Astrocyte (in vitro differentiated cells and primary cell): Measurements from ENCODE around the gene URB1. TPM values are rescaled to one million over a fixed set of nuclear protein-coding genes. Genes with fewer than 3 reads are reported as not detected.

Experiments used
- DNase-seq: peaks from one replicate; pipeline ENCODE4 v3.0.0-alpha.2; 2010; ENCODE audit warnings: low read depth
- FAIRE-seq: peaks from 2 replicates; lab custom pipeline; 2011; peaks lifted over from hg19 to GRCh38; lab: Jason Lieb, UNC
- H2AFZ ChIP-seq: 2 replicates; pipeline ENCODE4 v1.6.0; 2012; ENCODE audit warnings: low read depth, low read length, inconsistent platforms
- H3K27ac ChIP-seq: 2 replicates; pipeline ENCODE4 v1.5.1; 2011; ENCODE audit warnings: low read depth, low read length, inconsistent platforms
- H3K27me3 ChIP-seq: 2 replicates; pipeline ENCODE4 v1.6.0; 2011; ENCODE audit warnings: low read length, inconsistent platforms; ENCODE audit not compliant: insufficient read depth
- H3K36me3 ChIP-seq: 2 replicates; pipeline ENCODE4 v1.5.1; 2011; ENCODE audit warnings: low read length, inconsistent platforms; ENCODE audit not compliant: insufficient read depth
- H3K4me1 ChIP-seq: 2 replicates; pipeline ENCODE4 v1.5.1; 2011; ENCODE audit warnings: low read length, inconsistent platforms; ENCODE audit not compliant: insufficient read depth
- H3K4me2 ChIP-seq: 2 replicates; pipeline ENCODE4 v1.6.0; 2012; ENCODE audit warnings: low read length, inconsistent platforms
- H3K4me3 ChIP-seq: 2 replicates; pipeline ENCODE4 v1.5.1; 2011; ENCODE audit warnings: low read depth, mild to moderate bottlenecking, low read length, inconsistent platforms; ENCODE audit not compliant: insufficient read depth
- H3K79me2 ChIP-seq: 2 replicates; pipeline ENCODE4 v1.6.0; 2012; ENCODE audit warnings: mild to moderate bottlenecking, low read length, inconsistent platforms; ENCODE audit not compliant: insufficient read depth
- H3K9ac ChIP-seq: 2 replicates; pipeline ENCODE4 v1.6.0; 2012; ENCODE audit warnings: mild to moderate bottlenecking, low read length, inconsistent platforms
- H3K9me3 ChIP-seq: 2 replicates; pipeline ENCODE4 v1.5.1; 2012; ENCODE audit warnings: low read depth, mild to moderate bottlenecking, low read length, inconsistent platforms; ENCODE audit not compliant: insufficient read depth
- H4K20me1 ChIP-seq: 2 replicates; pipeline ENCODE4 v1.6.0; 2012; ENCODE audit warnings: low read length, inconsistent platforms; ENCODE audit not compliant: insufficient read depth
- H3K27ac Mint-ChIP-seq: one replicate; pipeline ENCODE4 v1.8.0; 2021; ENCODE audit warnings: mild to moderate bottlenecking, mixed read lengths; ENCODE audit not compliant: unreplicated experiment
- H3K27me3 Mint-ChIP-seq: one replicate; pipeline ENCODE4 v1.8.0; 2021; ENCODE audit warnings: low read depth, mixed read lengths; ENCODE audit not compliant: unreplicated experiment
- H3K36me3 Mint-ChIP-seq: one replicate; pipeline ENCODE4 v1.8.0; 2021; ENCODE audit warnings: low read depth, mixed read lengths; ENCODE audit not compliant: unreplicated experiment
- H3K4me1 Mint-ChIP-seq: one replicate; pipeline ENCODE4 v1.8.0; 2021; ENCODE audit warnings: low read depth, mixed read lengths; ENCODE audit not compliant: unreplicated experiment
- H3K4me3 Mint-ChIP-seq: one replicate; pipeline ENCODE4 v1.8.0; 2021; ENCODE audit warnings: mild to moderate bottlenecking, moderate library complexity, mixed read lengths; ENCODE audit not compliant: unreplicated experiment
- H3K9me3 Mint-ChIP-seq: one replicate; pipeline ENCODE4 v1.8.0; 2021; ENCODE audit warnings: mild to moderate bottlenecking, mixed read lengths; ENCODE audit not compliant: unreplicated experiment
- EZH2 ChIP-seq: IDR thresholded peaks from 2 replicates; pipeline ENCODE4 v1.6.1; 2012; ENCODE audit warnings: mild to moderate bottlenecking, low read length, inconsistent platforms; ENCODE audit not compliant: insufficient read depth
- total RNA-seq: library from RNA; stranded (reverse); gene quantifications from 2 replicates; pipeline ENCODE4 v1.2.1, GENCODE V29; 2021
- TF ChIP-seq, protein P1 (sequence below): IDR thresholded peaks from 2 replicates; pipeline ENCODE4 v1.5.1; 2011; ENCODE audit warnings: low read depth, mild to moderate bottlenecking, inconsistent platforms, low read length, moderate library complexity; ENCODE audit not compliant: insufficient read depth

Gene URB1
- total RNA-seq, 1 donor from 2014 or later = 19.2 TPM

DNA sequence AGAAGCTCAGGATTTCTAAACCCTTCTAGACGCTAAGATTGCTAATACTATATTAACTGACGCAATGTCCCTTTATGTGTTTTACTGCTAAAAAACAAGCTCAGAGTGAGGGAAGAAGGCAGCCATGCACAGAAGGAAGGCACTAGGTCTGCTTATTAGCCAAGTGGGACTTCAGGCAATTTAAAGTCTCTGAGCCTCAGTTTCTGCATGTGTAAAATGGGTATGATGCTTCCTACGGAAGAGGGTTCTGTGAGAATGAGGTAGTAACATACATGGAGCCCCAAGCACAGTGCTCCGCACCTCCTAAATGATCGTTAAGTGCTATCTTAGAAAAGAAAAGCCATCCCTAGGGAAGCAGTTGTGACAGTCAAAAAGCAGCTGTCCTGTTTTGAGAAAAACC is 130.9 kb downstream of the URB1 start:
- Mint-ChIP-seq H3K27me3 (peaks cover 1% of the 10 kb centered on the region), H3K4me3 (no peak overlapping the region), H3K36me3 (peaks cover 7% of the 10 kb centered on the region), H3K27ac (no peak overlapping the region), H3K4me1 (peaks cover 2% of the 10 kb centered on the region), H3K9me3 (no peaks in the 10 kb centered on the region)
- Histone ChIP-seq H4K20me1 (no peaks in the 10 kb centered on the region), H3K9ac (no peak overlapping the region), H3K4me2 (no peak overlapping the region), H3K4me3 (no peak overlapping the region), H3K79me2 (no peaks in the 10 kb centered on the region), H3K9me3 (no peaks in the 10 kb centered on the region), H3K27me3 (no peaks in the 10 kb centered on the region), H3K27ac (no peak overlapping the region), H2AFZ (no peak overlapping the region), H3K36me3 (peaks cover under 1% of the 10 kb centered on the region), H3K4me1 (peaks cover 13% of the 10 kb centered on the region)
- FAIRE-seq (no peak), DNase-seq (no peak)
- TF ChIP-seq, protein P1, sequence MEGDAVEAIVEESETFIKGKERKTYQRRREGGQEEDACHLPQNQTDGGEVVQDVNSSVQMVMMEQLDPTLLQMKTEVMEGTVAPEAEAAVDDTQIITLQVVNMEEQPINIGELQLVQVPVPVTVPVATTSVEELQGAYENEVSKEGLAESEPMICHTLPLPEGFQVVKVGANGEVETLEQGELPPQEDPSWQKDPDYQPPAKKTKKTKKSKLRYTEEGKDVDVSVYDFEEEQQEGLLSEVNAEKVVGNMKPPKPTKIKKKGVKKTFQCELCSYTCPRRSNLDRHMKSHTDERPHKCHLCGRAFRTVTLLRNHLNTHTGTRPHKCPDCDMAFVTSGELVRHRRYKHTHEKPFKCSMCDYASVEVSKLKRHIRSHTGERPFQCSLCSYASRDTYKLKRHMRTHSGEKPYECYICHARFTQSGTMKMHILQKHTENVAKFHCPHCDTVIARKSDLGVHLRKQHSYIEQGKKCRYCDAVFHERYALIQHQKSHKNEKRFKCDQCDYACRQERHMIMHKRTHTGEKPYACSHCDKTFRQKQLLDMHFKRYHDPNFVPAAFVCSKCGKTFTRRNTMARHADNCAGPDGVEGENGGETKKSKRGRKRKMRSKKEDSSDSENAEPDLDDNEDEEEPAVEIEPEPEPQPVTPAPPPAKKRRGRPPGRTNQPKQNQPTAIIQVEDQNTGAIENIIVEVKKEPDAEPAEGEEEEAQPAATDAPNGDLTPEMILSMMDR = no peak
- no peak for TF ChIP-seq EZH2

Other genes starting within 250 kb of the URB1 start
- 6.5 and 8.0 TPM in 2 replicates for gene MIS18A, start 114.0 kb downstream of the URB1 start, total RNA-seq
- gene MRAP, start 94.2 kb downstream of the URB1 start, total RNA-seq = not detected in 2 replicates
- gene EVA1C, start 19.7 kb upstream of the URB1 start, total RNA-seq = not detected in 2 replicates
- gene TCP10L, start 192.5 kb upstream of the URB1 start, total RNA-seq = 0.34 TPM in 1 of 2 replicates, not detected in the other
- 28.2 and 28.7 TPM in 2 replicates for gene CFAP298, start 219.4 kb upstream of the URB1 start, total RNA-seq